Stimulated activated CD8-positive, alpha-beta memory T cell treated with anti-CD3 and anti-CD28 coated beads, Interleukin-12 subunit alpha, Interleukin-12 subunit beta, amount 100 ng/mL, for 4 hours (primary cell): Measurements from ENCODE around the gene SOCS1.
"Not testable (repeated sequence)": the region's sequence is repeated elsewhere in the genome, so short reads cannot be mapped to it uniquely, and the experiment has no call there.

Experiments used
- DNase-seq: peaks from one replicate; pipeline ENCODE4 v3.0.0-alpha.2; 2020; ENCODE audit warnings: low read depth

Gene SOCS1, protein sequence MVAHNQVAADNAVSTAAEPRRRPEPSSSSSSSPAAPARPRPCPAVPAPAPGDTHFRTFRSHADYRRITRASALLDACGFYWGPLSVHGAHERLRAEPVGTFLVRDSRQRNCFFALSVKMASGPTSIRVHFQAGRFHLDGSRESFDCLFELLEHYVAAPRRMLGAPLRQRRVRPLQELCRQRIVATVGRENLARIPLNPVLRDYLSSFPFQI

DNA sequence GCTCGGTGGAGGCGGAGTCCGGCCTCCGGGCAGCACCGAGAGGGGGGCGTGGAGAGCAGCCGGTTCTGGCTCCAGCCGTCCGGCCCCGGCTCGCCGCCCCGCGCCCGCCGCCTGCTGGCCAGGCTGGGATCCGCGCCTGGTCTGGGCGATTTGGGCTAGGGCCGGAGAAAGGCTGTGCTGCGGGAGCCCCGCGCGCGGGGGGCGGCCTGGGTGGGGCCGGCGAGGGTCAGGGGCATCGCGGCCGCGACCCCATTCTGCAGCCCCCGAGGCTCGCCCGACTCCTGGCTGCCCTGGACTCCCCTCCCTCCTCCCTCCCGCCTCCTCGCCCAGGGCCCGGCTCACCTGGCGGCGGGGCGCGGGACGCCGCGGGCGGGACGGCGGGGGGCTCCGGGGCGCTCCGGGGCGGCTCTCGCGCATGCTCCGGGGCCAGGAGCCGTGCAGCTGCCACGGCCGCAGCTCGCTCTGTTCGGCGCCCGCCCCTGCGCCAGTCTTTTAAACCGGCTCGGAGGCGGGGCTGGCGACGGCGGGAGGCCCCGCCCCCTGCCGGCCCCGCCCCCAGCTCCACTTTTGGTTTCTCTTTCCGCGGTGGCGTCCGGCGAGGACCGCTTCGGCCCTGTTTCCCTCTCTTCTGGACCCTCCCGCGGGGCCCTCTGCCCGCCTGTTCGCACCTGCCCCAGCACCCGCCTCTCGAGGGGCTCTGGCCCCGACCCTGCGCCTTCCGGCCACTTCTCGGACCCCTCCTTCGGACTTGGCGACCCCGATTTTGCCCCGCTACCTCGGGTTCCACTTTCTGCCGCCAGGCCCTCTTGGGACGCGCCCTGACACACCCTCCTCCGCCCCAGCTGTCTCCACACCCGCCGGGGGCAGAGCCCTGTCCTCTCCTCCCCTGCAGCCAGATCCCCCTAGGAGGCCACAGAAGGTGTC, at the start of gene SOCS1:
SOCS1 (minus strand) TSS at position 468 of the 924 bp plus-strand sequence. CDS start 726 bp downstream, outside the sequence.
- peak; percentile 83 for DNase-seq

GRCh38 chr16:11303405-11304138, 47.6 kb upstream of the SOCS1 start:
- no peak for DNase-seq

- no peak for DNase-seq
These were observed 47.0 kb upstream of the SOCS1 start for GRCh38 chr16:11302977-11303376.

DNA sequence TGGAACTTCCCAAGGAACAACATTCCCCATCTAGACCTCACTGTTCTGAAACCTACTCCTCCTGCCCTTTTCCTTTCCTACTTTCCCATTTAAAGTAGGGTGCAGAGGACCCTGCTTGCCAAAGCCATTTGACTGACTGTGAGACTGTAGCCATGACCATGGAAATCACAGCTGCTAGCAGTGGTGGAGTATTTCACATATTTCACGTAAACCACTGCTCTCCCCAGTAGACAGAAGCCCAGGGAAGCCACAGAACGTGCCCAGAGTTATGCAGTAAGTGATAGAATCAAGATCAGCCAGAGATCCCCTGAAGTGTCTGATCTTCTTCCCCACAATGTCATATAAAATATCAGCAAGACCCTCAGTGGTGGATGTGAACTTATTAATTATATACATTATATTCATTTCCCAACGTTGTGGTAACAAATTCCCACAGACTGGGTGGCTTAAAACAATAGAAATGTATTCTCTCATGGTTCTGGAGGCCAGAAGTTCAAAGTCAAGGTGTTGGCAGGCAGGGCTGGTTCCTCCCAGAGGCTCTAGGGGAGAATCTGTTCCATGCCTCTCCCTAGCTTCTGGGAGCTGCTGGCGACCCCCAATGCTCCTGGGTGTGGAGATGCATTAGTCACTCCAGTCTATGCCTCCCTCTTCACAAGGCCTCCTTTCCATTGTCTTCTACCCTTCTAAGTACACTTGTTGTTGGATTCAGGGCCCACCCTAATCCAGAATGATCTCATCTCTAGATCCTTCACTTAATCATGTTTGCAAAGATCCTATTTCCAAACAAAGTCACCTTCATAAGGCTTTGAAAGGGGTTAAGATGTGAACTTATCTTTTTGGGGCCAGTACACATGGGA, 45.9 kb upstream of the SOCS1 start:
- no peak for DNase-seq

DNA sequence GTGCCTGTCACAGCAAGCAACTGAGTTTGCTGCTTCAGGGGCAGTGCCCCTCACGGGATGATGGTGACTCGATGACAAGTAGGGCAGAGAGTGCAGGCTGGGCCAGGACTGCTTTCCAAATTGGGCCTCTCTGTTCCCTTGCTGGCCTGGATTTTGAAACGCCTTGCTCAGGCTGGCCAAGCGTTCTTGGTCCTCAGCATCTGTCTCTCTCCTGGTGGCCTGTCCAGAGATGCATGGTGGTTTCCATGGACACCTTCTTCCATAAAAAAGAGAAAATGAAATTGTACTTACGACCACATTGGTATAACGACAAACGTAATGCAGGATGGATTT, 44.5 kb upstream of the SOCS1 start:
- DNase-seq: no peak

DNA sequence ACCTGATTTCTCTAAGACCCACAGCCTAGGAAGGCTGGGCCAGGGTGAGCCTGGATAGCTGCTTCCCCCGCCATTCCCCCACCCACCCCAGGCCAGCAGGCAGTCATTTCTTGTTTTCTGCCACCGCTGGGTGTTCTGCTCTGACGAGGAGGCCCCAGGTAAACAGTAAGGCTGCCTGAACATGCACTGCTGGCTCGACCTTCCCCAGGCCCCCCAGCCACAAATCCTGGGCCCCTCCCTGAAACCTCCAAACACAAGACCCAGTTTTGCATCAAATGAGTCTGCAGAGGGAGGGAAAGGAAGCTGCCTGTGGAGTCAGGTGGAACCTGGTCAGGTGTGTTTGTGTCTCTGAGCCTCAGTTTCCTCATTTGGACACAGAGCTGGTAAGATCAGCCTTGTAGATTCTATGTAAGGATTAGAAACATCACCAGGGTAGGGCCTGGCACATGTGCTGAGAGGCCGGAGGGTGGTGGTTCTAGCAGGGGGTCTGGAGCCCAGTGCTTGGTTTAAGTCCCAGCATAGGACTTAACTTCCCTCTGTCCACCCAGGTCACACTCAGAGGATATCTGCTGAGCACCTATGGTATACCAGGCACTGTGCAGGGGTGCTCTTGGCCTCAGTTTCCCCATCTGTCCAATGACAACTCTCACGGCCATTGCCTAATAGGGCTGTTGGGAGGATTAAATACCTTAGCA, 44.0 kb upstream of the SOCS1 start:
- DNase-seq: no peak

- not testable (repeated sequence) for DNase-seq
These were observed 43.0 kb upstream of the SOCS1 start for GRCh38 chr16:11298950-11299547.

DNA sequence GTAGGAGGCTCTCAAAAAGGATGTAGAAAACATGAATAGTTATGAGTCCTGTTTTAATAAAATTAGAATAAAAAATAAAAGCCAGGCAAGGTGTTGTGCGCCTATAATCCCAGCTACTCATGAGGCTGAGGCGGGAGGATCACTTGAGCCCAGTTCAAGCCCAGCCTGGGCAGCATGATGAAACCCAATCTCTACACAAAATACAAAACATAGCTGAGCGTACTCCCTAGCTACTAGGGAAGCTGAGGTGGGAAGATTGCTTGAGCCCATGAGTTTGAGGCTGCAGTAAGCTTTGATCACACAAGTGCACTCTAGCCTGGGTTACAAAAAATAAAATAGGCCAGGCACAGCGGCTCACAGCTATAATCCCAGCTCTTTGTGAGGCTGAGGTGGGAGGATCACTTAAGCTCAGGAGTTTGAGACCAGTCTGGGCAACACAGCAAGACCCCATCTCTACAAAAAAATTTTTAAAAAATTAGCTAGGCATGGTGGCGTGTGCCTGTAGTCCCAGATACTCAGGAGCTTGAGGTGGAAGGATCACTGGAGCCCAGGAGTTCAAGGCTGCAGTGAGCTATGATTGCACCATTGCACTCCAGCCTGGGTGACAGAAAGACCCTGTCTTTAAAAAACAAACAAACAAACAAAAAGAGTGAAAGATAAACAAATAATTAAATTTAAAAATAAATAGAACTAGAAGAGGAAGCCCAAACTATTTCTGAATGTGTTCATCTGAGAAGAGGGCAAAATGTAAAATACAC, 42.3 kb upstream of the SOCS1 start:
- no peak for DNase-seq

GRCh38 chr16:11297492-11298142, 41.6 kb upstream of the SOCS1 start:
- peak; percentile 51 for DNase-seq

- DNase-seq: no peak
These were observed 40.9 kb upstream of the SOCS1 start for GRCh38 chr16:11296706-11297491.

DNA sequence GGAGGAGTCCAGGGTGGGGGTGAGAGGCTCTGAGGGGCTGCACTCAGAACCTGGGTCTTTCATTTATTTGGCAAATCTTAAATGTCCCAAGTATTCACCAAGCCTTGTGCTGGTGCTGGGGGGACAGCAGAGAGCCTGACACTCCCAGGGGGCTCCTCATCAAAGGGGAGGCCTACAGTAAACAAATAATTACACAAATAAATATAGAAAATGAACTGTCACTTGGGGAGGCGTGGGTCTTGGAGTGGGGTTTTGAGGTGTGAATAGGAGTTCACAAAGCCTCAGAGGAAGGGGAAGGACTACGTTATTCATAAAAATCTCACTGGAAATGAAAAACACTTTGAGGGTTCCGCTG, 40.3 kb upstream of the SOCS1 start:
- no peak for DNase-seq

- DNase-seq: no peak
These were observed 39.7 kb upstream of the SOCS1 start for GRCh38 chr16:11295672-11296071.

- DNase-seq: no peak
These were observed 36.2 kb upstream of the SOCS1 start for GRCh38 chr16:11292076-11292748.

DNA sequence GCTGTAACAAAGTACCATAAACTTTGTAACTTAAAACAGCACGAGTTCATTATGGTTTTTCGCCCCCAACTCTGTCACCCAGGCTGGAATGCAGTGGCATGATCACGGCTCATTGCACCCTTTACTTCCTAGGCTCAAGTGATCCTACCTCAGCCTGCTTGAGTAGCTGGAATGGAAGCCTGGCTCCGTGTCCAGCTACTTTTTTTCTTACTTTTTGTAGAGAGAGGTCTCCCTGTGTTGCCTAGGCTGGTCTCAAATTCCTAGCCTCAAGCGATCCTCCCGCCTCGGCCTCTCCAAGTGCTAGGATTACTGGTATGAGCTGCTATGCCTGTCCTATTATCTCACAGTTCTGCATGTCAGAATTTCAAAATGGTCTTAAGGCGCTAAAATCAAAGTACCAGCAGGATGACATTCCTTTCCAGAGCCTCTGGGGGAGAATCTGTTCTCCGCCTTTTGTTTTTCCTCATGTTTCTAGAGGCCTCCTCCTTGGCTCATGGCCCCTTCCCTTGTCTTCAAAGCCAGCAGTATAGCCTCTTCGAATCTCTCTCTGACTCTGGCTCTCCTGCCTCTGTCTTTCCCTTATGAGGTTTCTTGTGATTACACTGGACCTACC, 35.2 kb upstream of the SOCS1 start:
- no peak for DNase-seq

DNA sequence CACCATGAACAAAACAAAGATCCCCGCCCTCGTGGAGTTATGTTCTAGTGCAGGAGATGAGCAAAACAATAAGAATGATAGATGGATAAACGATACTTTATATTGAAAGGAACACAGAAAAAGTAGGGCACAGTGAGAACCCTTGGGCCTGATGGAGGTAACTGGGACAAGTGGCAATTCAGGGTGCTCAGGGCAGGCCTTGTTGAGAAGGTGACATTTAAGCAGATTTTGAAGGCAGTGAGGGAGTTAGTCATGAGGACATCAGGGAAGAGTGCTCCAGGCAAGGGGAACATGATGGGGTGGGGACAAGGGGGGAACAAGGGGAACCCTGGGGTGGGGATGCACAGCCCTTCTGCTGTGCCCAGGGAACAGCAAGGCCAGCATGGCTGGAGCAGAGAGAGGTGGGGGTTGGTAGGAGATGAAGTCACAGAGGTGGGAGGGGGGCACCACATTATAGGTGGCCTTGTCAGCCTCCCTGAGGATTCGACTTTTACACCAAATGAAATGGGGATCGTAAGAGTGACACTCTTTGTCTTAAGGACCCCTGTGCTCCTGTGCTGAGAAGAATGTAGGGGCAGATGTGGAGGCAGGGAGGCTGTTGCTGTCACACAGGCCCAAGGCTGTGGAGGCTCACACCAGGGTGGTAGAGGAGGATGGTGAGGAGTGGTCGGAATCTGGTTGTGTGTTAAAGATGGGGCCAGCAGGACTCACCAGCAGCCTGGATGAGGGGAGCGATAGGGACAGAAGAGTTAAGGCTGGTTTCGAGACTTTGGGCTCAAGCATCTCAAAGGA, 34.3 kb upstream of the SOCS1 start:
- DNase-seq: no peak

DNA sequence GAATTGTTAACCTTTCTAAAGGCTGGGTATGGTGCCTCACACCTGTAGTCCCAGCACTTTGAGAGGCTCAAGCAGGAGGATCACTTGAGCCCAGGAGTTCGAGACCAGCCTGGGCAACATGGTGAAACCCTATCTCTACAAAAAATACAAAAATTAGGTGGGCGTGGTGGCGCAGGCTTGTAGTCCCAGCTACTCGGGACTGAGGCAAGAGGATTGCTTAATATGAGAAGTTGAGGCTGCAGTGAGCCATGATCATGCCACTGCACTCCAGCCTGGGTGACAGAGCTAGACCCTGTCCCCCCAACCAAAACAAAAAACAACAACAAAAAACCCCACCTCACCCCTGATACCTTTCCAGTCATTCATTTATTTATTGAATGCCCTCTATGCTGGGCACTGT, 33.7 kb upstream of the SOCS1 start:
- DNase-seq: not testable (repeated sequence)

- DNase-seq: no peak
These were observed 33.2 kb upstream of the SOCS1 start for GRCh38 chr16:11289202-11289601.
